IMR-90 (cell line): ENCODE measurements around the gene SLC9A6. TPM values are rescaled to one million over a fixed set of nuclear protein-coding genes. Genes with fewer than 3 reads are reported as not detected.
"Not testable (repeated sequence)": the region's sequence is repeated elsewhere in the genome, so short reads cannot be mapped to it uniquely, and the experiment has no call there.

Experiments used
- ATAC-seq: fragments of 200-7000 bp; cut with Tn5 transposase; 2 replicates; pipeline ENCODE4 v1.9.1; 2020; ENCODE audit warnings: low read depth, mild to moderate bottlenecking, moderate library complexity
- BruUV-seq: library from RNA; stranded (reverse); fragments of 400-500 nt; replicated peaks from 2 replicates; lab custom pipeline; 2021; lab: Mats Ljungman, UMichigan
- CTCF ChIA-PET: fragments of 300-600 bp; formaldehyde crosslinking; extraction: SDS; loops from one replicate; lab custom pipeline; 2021; ENCODE audit warnings: antibody characterized with exemption; lab: Yijun Ruan, JAX
- POLR2A ChIA-PET: fragments of 300-600 bp; sonication (Branson Sonifier 250); formaldehyde crosslinking; loops from one replicate; lab custom pipeline; 2022; ENCODE audit warnings: antibody characterized with exemption; ENCODE audit not compliant: unreplicated experiment; lab: Charles Lee
- DNase-seq: peaks from one replicate; pipeline ENCODE4 v3.0.0; 2013
- H2AFZ ChIP-seq: replicated peaks from 2 replicates; pipeline ENCODE3; 2013; ENCODE audit warnings: low read length, mild to moderate bottlenecking; ENCODE audit not compliant: poor library complexity
- H2AK5ac ChIP-seq: 2 replicates; pipeline ENCODE4 v1.6.1; 2013; ENCODE audit warnings: low read depth, low read length, inconsistent platforms
- H2AK9ac ChIP-seq: replicated peaks from 2 replicates; pipeline ENCODE3; 2013; ENCODE audit warnings: mild to moderate bottlenecking, low read depth, low read length, moderate library complexity; ENCODE audit not compliant: poor library complexity
- H2BK120ac ChIP-seq: 2 replicates; pipeline ENCODE4 v1.6.1; 2013; ENCODE audit warnings: low read depth, low read length, inconsistent platforms
- H2BK15ac ChIP-seq: 3 replicates; pipeline ENCODE4 v1.6.1; 2013; ENCODE audit warnings: low read depth, low read length, inconsistent platforms
- H2BK20ac ChIP-seq: 2 replicates; pipeline ENCODE4 v1.6.1; 2013; ENCODE audit warnings: low read depth, mild to moderate bottlenecking, inconsistent platforms, low read length, moderate library complexity
- H2BK5ac ChIP-seq: 2 replicates; pipeline ENCODE4 v1.6.1; 2013; ENCODE audit warnings: mild to moderate bottlenecking, low read depth, low read length, inconsistent platforms; ENCODE audit not compliant: poor library complexity, severe bottlenecking
- H3K14ac ChIP-seq: replicated peaks from 2 replicates; pipeline ENCODE4 v1.6.1; 2013; ENCODE audit warnings: low read depth, low read length, inconsistent platforms
- H3K18ac ChIP-seq: 2 replicates; pipeline ENCODE4 v1.6.1; 2013; ENCODE audit warnings: low read depth, low read length, control low read depth
- H3K23ac ChIP-seq: 2 replicates; pipeline ENCODE4 v1.6.1; 2013; ENCODE audit warnings: low read depth, low read length, inconsistent platforms
- H3K27ac ChIP-seq: 2 replicates; pipeline ENCODE4 v1.5.1; 2013; ENCODE audit warnings: mild to moderate bottlenecking, control low read depth, low read length; ENCODE audit not compliant: insufficient read depth
- H3K27me3 ChIP-seq: 2 replicates; pipeline ENCODE4 v1.6.1; 2013; ENCODE audit warnings: low read length; ENCODE audit not compliant: control insufficient read depth, insufficient read depth
- H3K36me3 ChIP-seq: 2 replicates; pipeline ENCODE4 v1.6.1; 2013; ENCODE audit warnings: low read length, mixed read lengths; ENCODE audit not compliant: control insufficient read depth, insufficient read depth
- H3K4ac ChIP-seq: 2 replicates; pipeline ENCODE4 v1.6.1; 2013; ENCODE audit warnings: low read depth, low read length, inconsistent platforms
- H3K4me1 ChIP-seq: 2 replicates; pipeline ENCODE4 v1.6.1; 2013; ENCODE audit warnings: low read length, mixed read lengths; ENCODE audit not compliant: control insufficient read depth, insufficient read depth
- H3K4me2 ChIP-seq: 2 replicates; pipeline ENCODE4 v1.6.1; 2013; ENCODE audit warnings: low read depth, mild to moderate bottlenecking, control low read depth, low read length, moderate library complexity
- H3K4me3 ChIP-seq: 2 replicates; pipeline ENCODE4 v1.5.1; 2013; ENCODE audit warnings: low read depth, mild to moderate bottlenecking, control low read depth, low read length, moderate library complexity; ENCODE audit not compliant: insufficient read depth
- H3K56ac ChIP-seq: 2 replicates; pipeline ENCODE4 v1.6.1; 2013; ENCODE audit warnings: low read length, inconsistent platforms; ENCODE audit not compliant: insufficient read depth; ENCODE audit errors: extremely low read depth
- H3K79me1 ChIP-seq, 2 experiments: 2 replicates each; pipeline ENCODE4 v1.6.1; 2013; ENCODE audit warnings: low read length in 2 of 2, inconsistent platforms in 1 of 2, low read depth in 1 of 2
- H3K9ac ChIP-seq: 2 replicates; pipeline ENCODE4 v1.6.1; 2013; ENCODE audit warnings: low read depth, low read length, control low read depth
- H3K9me1 ChIP-seq: 2 replicates; pipeline ENCODE4 v1.6.1; 2013; ENCODE audit warnings: low read length, inconsistent platforms; ENCODE audit not compliant: insufficient read depth
- H3K9me3 ChIP-seq: 2 replicates; pipeline ENCODE4 v1.6.1; 2013; ENCODE audit warnings: low read length; ENCODE audit not compliant: control insufficient read depth, insufficient read depth
- H4K20me1 ChIP-seq: 2 replicates; pipeline ENCODE4 v1.6.1; 2013; ENCODE audit warnings: low read length, inconsistent platforms; ENCODE audit not compliant: insufficient read depth
- H4K5ac ChIP-seq: 2 replicates; pipeline ENCODE4 v1.6.1; 2013; ENCODE audit warnings: mild to moderate bottlenecking, low read depth, low read length, control low read depth
- H4K8ac ChIP-seq, 2 experiments: 2 replicates each; pipeline ENCODE4 v1.6.1; 2013; ENCODE audit warnings: low read depth in 2 of 2, low read length in 2 of 2, control low read depth in 1 of 2, inconsistent platforms in 1 of 2
- H4K91ac ChIP-seq: 2 replicates; pipeline ENCODE4 v1.6.1; 2013; ENCODE audit warnings: low read depth, low read length, inconsistent platforms; ENCODE audit not compliant: insufficient read depth
- WGBS, 2 experiments: methylation state at CpG; one replicate each; pipeline versions ENCODE4 v1.1.5 to v1.1.7; 2013; ENCODE audit warnings: missing lambda C conversion rate in 2 of 2; ENCODE audit not compliant: insufficient read length in 1 of 2; ENCODE audit errors: extremely low coverage in 2 of 2; 5-methylcytosine and 5-hydroxymethylcytosine counted together
- dilution Hi-C: fragments of 300-500 bp; cut with HindIII; formaldehyde crosslinking; loops from one replicate; pipeline ENCODE4 v1.14.3; 2018; ENCODE audit warnings: low sequenced_read_pairs; ENCODE audit not compliant: unreplicated experiment
- in situ Hi-C: fragments of 300-500 bp; cut with MboI; formaldehyde crosslinking; loops from 3 replicates; pipeline ENCODE4 v1.14.3; 2019; ENCODE audit warnings: low sequenced_read_pairs, inconsistent platforms, mixed read lengths
- intact Hi-C: fragments of 100-400 bp; cut with micrococcal nuclease; formaldehyde crosslinking; loops from 2 replicates; pipeline ENCODE4 v1.10.0; 2022
- polyA plus RNA-seq, 3 experiments: library from polyadenylated mRNA; depleted of rRNA; stranded (reverse); fragments of >200 nt; gene quantifications; 2 replicates each; pipeline ENCODE4 v1.2.3, GENCODE V29; 2012; ENCODE audit warnings: low replicate concordance in 1 of 3
- total RNA-seq: library from RNA; depleted of rRNA; stranded (reverse); fragments of >200 nt; gene quantifications from 2 replicates; pipeline ENCODE4 v1.2.3, GENCODE V29; 2012

SLC9A6 gene
- total and polyA plus RNA-seq, 2 of the 4 experiments (the other 2 are of a cell fraction), result 6.9 to 19.0 TPM

- H3K27ac ChIP-seq, H3K4me2 ChIP-seq, H4K8ac ChIP-seq, H3K14ac ChIP-seq, H3K4me1 ChIP-seq, H4K91ac ChIP-seq, BruUV-seq, H3K23ac ChIP-seq, intact Hi-C loops, ATAC-seq, in situ Hi-C loops, H3K27me3 ChIP-seq, H3K56ac ChIP-seq, POLR2A ChIA-PET, H3K9me3 ChIP-seq, H3K9me1 ChIP-seq, H2AK5ac ChIP-seq, H2BK5ac ChIP-seq, DNase-seq, H3K79me1 ChIP-seq, CTCF ChIA-PET, H2BK120ac ChIP-seq, H2BK20ac ChIP-seq, H3K4ac ChIP-seq, H4K5ac ChIP-seq, H2AFZ ChIP-seq, H3K9ac ChIP-seq, dilution Hi-C loops, H2BK15ac ChIP-seq, H2AK9ac ChIP-seq, H3K36me3 ChIP-seq, H4K20me1 ChIP-seq, H3K4me3 ChIP-seq, H3K18ac ChIP-seq: not testable (repeated sequence)
- 67% methylated on average over 1 of the region's 9 CpGs; no CpG with 5 or more reads in 1 of the 2 experiments for WGBS, 2 experiments
Measured at GRCh38 chrX:136050875-136051274, 65.6 kb downstream of the SLC9A6 start.
